SW 1271 (cell line): ENCODE results near the gene RFC3.
"Not testable (repeated sequence)": the region's sequence is repeated elsewhere in the genome, so short reads cannot be mapped to it uniquely, and the experiment has no call there.

Experiments used
- DNase-seq, 2 experiments: peaks; one replicate each; lab custom pipeline; 2025; lab: John Stamatoyannopoulos, UW

Gene RFC3

GRCh38 chr13:33817901-33818706 lies at the start of gene RFC3:
TSS of gene RFC3 (plus strand) at chr13:33818149. CDS start at chr13:33818179, 30 bp downstream.
- DNase-seq: peak; percentile 82 to 90

GRCh38 chr13:33771296-33771695 lies 46.7 kb upstream of the RFC3 start:
- DNase-seq: no peak

- no peak for DNase-seq
These were observed 44.0 kb upstream of the RFC3 start for GRCh38 chr13:33773790-33774462.

GRCh38 chr13:33775339-33776108 lies 42.4 kb upstream of the RFC3 start:
- no peak for DNase-seq

GRCh38 chr13:33776239-33776881 lies 41.6 kb upstream of the RFC3 start:
- DNase-seq: no peak

GRCh38 chr13:33782631-33783030 lies 35.3 kb upstream of the RFC3 start:
- no peak for DNase-seq

GRCh38 chr13:33783212-33783611 lies 34.7 kb upstream of the RFC3 start:
- DNase-seq: not testable (repeated sequence)

- no peak for DNase-seq
These were observed 33.2 kb upstream of the RFC3 start for GRCh38 chr13:33784738-33785137.

GRCh38 chr13:33785384-33785783 lies 32.6 kb upstream of the RFC3 start:
- no peak for DNase-seq

GRCh38 chr13:33787051-33787591 lies 30.8 kb upstream of the RFC3 start:
- peak in 1 of 2 experiments; percentile 19 for DNase-seq

- DNase-seq: no peak
These were observed 28.8 kb upstream of the RFC3 start for GRCh38 chr13:33789066-33789606.

- no peak for DNase-seq
These were observed 28.2 kb upstream of the RFC3 start for GRCh38 chr13:33789739-33790138.

- DNase-seq: no peak
These were observed 24.2 kb upstream of the RFC3 start for GRCh38 chr13:33793726-33794125.

- no peak for DNase-seq
These were observed 23.4 kb upstream of the RFC3 start for GRCh38 chr13:33794576-33794975.

GRCh38 chr13:33796095-33796494 lies 21.9 kb upstream of the RFC3 start:
- no peak for DNase-seq

- no peak for DNase-seq
These were observed 20.3 kb upstream of the RFC3 start for GRCh38 chr13:33797622-33798021.

- DNase-seq: no peak
These were observed 19.9 kb upstream of the RFC3 start for GRCh38 chr13:33798023-33798422.

GRCh38 chr13:33799950-33800592 lies 17.9 kb upstream of the RFC3 start:
- peak in 1 of 2 experiments; percentile 19 for DNase-seq

GRCh38 chr13:33800646-33801186 lies 17.2 kb upstream of the RFC3 start:
- DNase-seq: no peak

- no peak for DNase-seq
These were observed 11.3 kb upstream of the RFC3 start for GRCh38 chr13:33806470-33807248.
